GDM1 (cell line): ENCODE measurements around the gene CCRL2.
"Not testable (repeated sequence)": the region's sequence is repeated elsewhere in the genome, so short reads cannot be mapped to it uniquely, and the experiment has no call there.

Experiments used
- DNase-seq: peaks from one replicate; lab custom pipeline; 2025; lab: John Stamatoyannopoulos, UW

CCRL2 gene

GRCh38 chr3:46429250-46429649 lies 22.2 kb downstream of the CCRL2 start:
- no peak for DNase-seq

- no peak for DNase-seq
Measured at GRCh38 chr3:46429671-46430070, 22.6 kb downstream of the CCRL2 start.

GRCh38 chr3:46430879-46431278 lies 23.8 kb downstream of the CCRL2 start:
- not testable (repeated sequence) for DNase-seq

GRCh38 chr3:46431905-46432304 lies 24.8 kb downstream of the CCRL2 start:
- not testable (repeated sequence) for DNase-seq

- peak; percentile 67 for DNase-seq
Measured at GRCh38 chr3:46433118-46433517, 26.1 kb downstream of the CCRL2 start.

- no peak for DNase-seq
Measured at GRCh38 chr3:46433841-46434240, 26.8 kb downstream of the CCRL2 start.

GRCh38 chr3:46435081-46435726 lies 28.1 kb downstream of the CCRL2 start:
- DNase-seq: no peak

GRCh38 chr3:46438831-46439230 lies 31.8 kb downstream of the CCRL2 start:
- DNase-seq: no peak

- peak; percentile 74 for DNase-seq
Measured at GRCh38 chr3:46440531-46441294, 33.7 kb downstream of the CCRL2 start.

- peak; percentile 28 for DNase-seq
Measured at GRCh38 chr3:46442576-46443530, 35.8 kb downstream of the CCRL2 start.

GRCh38 chr3:46447228-46447985 lies 40.3 kb downstream of the CCRL2 start:
- DNase-seq: peak; percentile 24

GRCh38 chr3:46448721-46449120 lies 41.7 kb downstream of the CCRL2 start:
- no peak for DNase-seq

GRCh38 chr3:46449755-46450552 lies 42.9 kb downstream of the CCRL2 start:
- DNase-seq: no peak

- DNase-seq: no peak
Measured at GRCh38 chr3:46453526-46454208, 46.6 kb downstream of the CCRL2 start.

GRCh38 chr3:46454209-46454595 lies 47.1 kb downstream of the CCRL2 start:
- no peak for DNase-seq

GRCh38 chr3:46454606-46455005 lies 47.5 kb downstream of the CCRL2 start:
- DNase-seq: no peak

- no peak for DNase-seq
Measured at GRCh38 chr3:46455231-46456115, 48.4 kb downstream of the CCRL2 start.

- no peak for DNase-seq
Measured at GRCh38 chr3:46456118-46456517, 49.1 kb downstream of the CCRL2 start.
